Measurements from ENCODE around the gene FOXF1.
A peak's percentile ranks its signal among the peaks of the same experiment; 100 is the strongest.

The FOXF1 gene

DNA sequence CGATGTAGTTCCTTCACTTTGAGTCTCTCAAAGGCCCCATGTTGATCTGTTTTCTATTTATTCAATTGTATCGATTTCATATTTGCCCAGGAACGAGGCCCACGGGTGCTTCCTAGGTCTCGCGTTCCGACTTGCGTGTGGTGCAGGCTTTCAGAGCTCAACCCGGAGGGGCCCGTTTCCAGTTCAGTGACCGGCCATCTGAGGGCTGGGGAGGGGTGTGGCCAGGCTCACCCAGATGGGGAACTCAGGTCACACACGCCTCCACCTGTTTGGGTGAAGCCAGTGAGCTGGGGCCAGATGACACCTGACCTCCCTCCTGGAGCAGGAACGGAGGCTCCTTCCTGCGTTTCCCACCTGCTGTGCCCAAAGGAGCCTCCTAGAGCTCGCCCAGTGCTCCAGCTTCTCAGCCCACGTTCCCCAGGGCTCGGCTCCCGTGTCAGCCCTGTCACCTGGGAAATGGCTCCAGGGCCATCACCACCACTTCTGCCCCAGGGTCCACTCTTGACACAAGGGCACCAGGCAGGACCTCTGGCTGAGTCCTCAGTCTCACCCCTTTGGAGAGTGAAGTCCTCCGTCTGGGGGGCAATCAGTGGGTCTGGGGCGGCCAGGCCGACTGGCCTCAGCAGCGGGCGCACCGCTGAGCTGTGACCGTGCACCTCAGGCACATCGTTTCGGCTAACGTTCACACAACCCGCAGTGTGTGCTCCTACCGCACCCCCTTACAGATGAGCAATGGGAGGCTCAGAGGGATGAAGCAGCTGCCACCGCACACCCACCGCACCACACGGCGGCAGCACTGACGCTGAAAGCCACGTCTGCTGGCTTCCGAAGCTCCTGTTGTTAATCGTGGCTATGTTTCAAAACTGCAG, 18.0 kb downstream of the FOXF1 start:
- peaks cover 3% of the 10 kb centered on the region for H3K36me3 Mint-ChIP-seq (ENCODE audit: low read depth)
- H3K4me3 Mint-ChIP-seq, result no peak overlapping the region
- H3K9me3 Mint-ChIP-seq, result no peaks in the 10 kb centered on the region
- H3K4me1 Mint-ChIP-seq (ENCODE audit: low read depth), result no peaks in the 10 kb centered on the region
- no peaks in the 10 kb centered on the region for H3K27me3 Mint-ChIP-seq
- H3K27ac Mint-ChIP-seq, result no peak overlapping the region

DNA sequence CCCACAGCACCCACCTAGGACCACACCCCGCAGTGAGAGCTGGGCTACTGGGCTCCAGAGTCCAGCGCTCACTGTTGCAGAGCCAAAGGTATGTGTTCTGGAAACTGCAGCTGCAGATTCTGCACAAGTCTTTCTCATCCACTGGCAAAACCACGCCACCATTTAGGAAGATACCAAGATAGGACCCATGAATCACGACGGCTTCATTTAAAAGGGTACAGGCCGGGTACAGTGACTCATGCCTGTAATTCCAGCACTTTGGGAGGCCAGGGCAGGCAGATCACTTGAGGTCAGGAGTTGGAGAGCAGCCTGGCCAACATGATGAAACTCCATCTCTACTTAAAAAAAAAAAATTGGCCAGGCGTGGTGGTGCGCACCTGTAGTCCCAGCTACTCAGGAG, 18.8 kb downstream of the FOXF1 start:
- H3K9me3 Mint-ChIP-seq, result no peaks in the 10 kb centered on the region
- H3K36me3 Mint-ChIP-seq (ENCODE audit: low read depth), result peaks cover 7% of the 10 kb centered on the region
- no peak overlapping the region for H3K4me3 Mint-ChIP-seq
- no peaks in the 10 kb centered on the region for H3K27me3 Mint-ChIP-seq
- H3K27ac Mint-ChIP-seq, result no peak overlapping the region
- H3K4me1 Mint-ChIP-seq (ENCODE audit: low read depth), result no peaks in the 10 kb centered on the region

GRCh38 chr16:86530251-86531190, 20.2 kb downstream of the FOXF1 start:
- Mint-ChIP-seq H3K9me3 (no peaks in the 10 kb centered on the region), H3K27me3 (no peaks in the 10 kb centered on the region), H3K4me1 (ENCODE audit: low read depth) (no peaks in the 10 kb centered on the region), H3K4me3 (no peak overlapping the region), H3K36me3 (ENCODE audit: low read depth) (peaks cover 7% of the 10 kb centered on the region), H3K27ac (no peak overlapping the region)

DNA sequence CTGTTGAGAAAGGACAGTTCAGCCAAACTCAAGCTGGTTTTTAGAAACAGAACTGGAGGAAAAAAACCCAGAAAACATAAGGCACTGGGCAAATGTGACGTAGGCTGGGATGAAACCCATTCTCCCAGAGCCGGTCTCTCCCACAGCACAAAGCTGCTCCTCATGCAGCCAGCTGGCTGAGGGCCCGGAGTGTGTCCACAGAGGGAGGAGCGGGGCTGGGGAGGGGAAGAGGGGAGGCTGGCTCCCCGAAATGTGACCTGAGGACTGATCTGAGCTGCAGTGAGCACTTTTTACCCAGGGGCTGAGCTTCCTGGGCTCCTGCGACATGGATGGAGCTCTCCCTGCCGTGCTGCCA, 20.8 kb downstream of the FOXF1 start:
- Mint-ChIP-seq H3K4me3 (no peak overlapping the region), H3K4me1 (ENCODE audit: low read depth) (no peaks in the 10 kb centered on the region), H3K9me3 (no peaks in the 10 kb centered on the region), H3K27me3 (no peaks in the 10 kb centered on the region), H3K27ac (no peak overlapping the region), H3K36me3 (ENCODE audit: low read depth) (peaks cover 7% of the 10 kb centered on the region)

DNA sequence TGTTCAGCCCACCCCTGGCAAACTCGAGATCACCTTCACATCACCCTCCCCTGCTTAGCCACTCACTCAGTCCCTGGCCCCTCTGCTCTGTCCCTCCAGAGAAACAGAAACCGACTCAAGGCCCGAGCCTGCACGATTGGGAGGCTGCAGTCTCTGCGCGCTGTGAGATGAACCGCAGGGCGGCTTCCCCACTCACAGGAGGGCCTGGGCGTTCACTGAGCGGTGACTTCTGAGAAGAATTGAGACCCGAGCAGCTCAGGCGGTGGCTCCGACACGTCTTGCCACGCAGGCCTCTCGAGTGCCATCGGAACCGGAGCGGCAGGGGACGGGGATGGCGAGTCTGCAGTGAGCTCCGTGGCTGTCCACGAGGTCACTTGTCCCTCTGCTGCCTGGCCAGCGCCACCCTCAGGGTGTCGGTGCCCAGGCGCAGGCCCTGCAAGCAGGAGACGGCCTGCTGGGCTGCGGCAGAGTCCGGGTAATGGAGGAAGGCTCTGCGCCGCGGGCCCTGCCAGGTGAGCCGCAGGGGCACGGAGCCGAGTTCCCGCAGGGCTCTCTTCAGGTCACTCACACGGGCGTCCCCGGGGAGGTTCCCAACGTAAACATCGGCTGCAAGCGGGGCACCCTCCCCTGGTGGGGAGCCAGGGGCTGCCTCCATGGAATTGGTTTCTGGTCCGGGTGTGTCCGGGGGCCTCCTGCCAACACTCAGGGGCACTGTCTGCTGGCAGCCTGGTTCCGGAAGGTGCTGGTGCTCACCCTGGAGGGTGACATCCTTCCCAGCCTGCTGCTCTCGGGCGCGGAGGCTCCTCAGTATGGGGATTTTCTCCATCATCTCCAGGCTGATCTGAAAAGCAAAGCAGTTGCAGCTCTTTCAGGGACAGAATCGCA, 21.6 kb downstream of the FOXF1 start:
- Mint-ChIP-seq H3K27me3 (no peaks in the 10 kb centered on the region), H3K36me3 (ENCODE audit: low read depth) (peaks cover 7% of the 10 kb centered on the region), H3K4me3 (no peak overlapping the region), H3K27ac (no peak overlapping the region), H3K9me3 (no peaks in the 10 kb centered on the region), H3K4me1 (ENCODE audit: low read depth) (no peaks in the 10 kb centered on the region)

GRCh38 chr16:86532526-86532815, 22.1 kb downstream of the FOXF1 start:
- Mint-ChIP-seq H3K27ac (no peak overlapping the region), H3K36me3 (ENCODE audit: low read depth) (peaks cover 7% of the 10 kb centered on the region), H3K4me1 (ENCODE audit: low read depth) (no peaks in the 10 kb centered on the region), H3K9me3 (no peaks in the 10 kb centered on the region), H3K27me3 (no peaks in the 10 kb centered on the region), H3K4me3 (no peak overlapping the region)

GRCh38 chr16:86533076-86533475, 22.7 kb downstream of the FOXF1 start:
- Mint-ChIP-seq H3K9me3 (no peaks in the 10 kb centered on the region), H3K4me3 (no peak overlapping the region), H3K4me1 (ENCODE audit: low read depth) (no peaks in the 10 kb centered on the region), H3K36me3 (ENCODE audit: low read depth) (peaks cover 7% of the 10 kb centered on the region), H3K27me3 (no peaks in the 10 kb centered on the region), H3K27ac (no peak overlapping the region)

GRCh38 chr16:86533767-86534351, 23.5 kb downstream of the FOXF1 start:
- Mint-ChIP-seq H3K27me3 (no peaks in the 10 kb centered on the region), H3K27ac (no peak overlapping the region), H3K4me1 (ENCODE audit: low read depth) (no peaks in the 10 kb centered on the region), H3K36me3 (ENCODE audit: low read depth) (peaks cover 13% of the 10 kb centered on the region), H3K9me3 (no peaks in the 10 kb centered on the region), H3K4me3 (no peak overlapping the region)

DNA sequence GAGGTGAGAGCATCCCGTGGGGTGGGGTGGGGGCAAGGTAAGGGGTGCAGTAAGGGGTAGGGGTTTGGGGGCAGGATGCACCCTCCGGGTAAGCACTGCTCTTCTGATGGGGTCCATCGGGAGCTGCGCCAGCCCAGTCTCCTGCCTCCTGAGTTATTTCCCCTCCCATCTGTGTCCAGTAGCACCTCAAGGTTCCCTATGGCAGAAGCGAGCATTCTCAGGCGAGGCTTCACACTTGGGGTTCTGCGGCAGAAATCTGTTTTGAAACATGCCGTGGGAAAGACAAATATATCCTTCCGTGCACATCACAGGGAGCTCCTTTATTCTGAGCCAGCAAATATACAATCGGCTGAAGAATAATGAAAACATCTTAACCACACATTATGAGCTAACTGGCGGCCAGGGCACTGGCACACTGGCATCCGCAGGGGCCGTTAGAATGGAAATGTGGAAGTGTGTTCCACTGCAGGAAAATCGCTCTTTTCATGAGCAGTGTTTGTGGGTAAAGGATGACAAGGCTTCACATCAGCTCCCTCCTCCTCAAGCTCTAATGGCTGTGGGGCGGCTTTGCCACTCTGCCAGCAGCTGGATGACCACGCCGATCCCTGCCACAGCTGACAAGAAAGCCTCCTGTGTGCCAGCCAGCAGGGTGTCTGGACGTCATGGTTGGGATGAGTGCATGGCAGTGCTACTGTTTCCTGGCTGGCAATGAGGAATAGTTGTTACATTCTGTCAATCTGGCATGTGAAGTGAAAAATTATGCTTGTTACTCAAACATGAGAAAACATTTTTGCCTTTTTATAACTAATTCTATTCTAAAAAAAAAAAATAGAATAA, 24.7 kb downstream of the FOXF1 start:
- Mint-ChIP-seq H3K4me1 (ENCODE audit: low read depth) (no peaks in the 10 kb centered on the region), H3K4me3 (no peak overlapping the region)

GRCh38 chr16:86536621-86537020, 26.3 kb downstream of the FOXF1 start:
- no peaks in the 10 kb centered on the region for H3K27me3 Mint-ChIP-seq
- H3K36me3 Mint-ChIP-seq (ENCODE audit: low read depth), result peaks cover 34% of the 10 kb centered on the region

More for the DNA sequence above, 24.7 kb downstream of the FOXF1 start:
- Mint-ChIP-seq H3K9me3 (no peaks in the 10 kb centered on the region), H3K36me3 (ENCODE audit: low read depth) (peaks cover 22% of the 10 kb centered on the region), H3K27ac (no peak overlapping the region), H3K27me3 (no peaks in the 10 kb centered on the region)

DNA sequence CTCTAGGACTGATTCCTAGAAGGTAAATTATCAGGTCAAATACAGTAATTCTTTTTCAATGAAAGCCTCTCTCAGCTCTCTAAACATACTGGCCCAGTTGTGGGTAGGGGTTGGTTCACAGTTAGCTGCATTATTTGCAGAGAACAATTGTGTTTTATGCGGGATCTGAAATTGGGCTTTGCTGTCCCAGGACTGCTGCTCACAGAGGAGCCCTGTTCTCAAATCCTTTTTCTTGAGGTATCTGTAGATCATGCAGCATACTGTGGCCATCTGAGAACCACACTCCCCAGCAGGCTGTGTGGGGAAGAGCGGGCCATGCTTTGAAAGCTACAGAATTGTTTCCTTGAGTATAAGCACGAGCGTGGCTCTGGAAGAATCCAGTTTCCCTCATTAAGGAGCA, 27.2 kb downstream of the FOXF1 start:
- Mint-ChIP-seq H3K4me3 (no peak overlapping the region), H3K27ac (no peak overlapping the region), H3K9me3 (no peaks in the 10 kb centered on the region), H3K4me1 (ENCODE audit: low read depth) (no peaks in the 10 kb centered on the region), H3K36me3 (ENCODE audit: low read depth) (peaks cover 40% of the 10 kb centered on the region), H3K27me3 (no peaks in the 10 kb centered on the region)

More at GRCh38 chr16:86536621-86537020, 26.3 kb downstream of the FOXF1 start:
- no peaks in the 10 kb centered on the region for H3K4me1 Mint-ChIP-seq (ENCODE audit: low read depth)
- peak overlapping the region; percentile 45 for H3K27ac Mint-ChIP-seq
- H3K4me3 Mint-ChIP-seq, result no peak overlapping the region
- H3K9me3 Mint-ChIP-seq, result no peaks in the 10 kb centered on the region

- peaks cover 47% of the 10 kb centered on the region for H3K36me3 Mint-ChIP-seq (ENCODE audit: low read depth)
- no peak overlapping the region for H3K4me3 Mint-ChIP-seq
- no peak overlapping the region for H3K27ac Mint-ChIP-seq
- no peaks in the 10 kb centered on the region for H3K4me1 Mint-ChIP-seq (ENCODE audit: low read depth)
- H3K27me3 Mint-ChIP-seq, result no peaks in the 10 kb centered on the region
- H3K9me3 Mint-ChIP-seq, result no peaks in the 10 kb centered on the region
Measured at GRCh38 chr16:86538196-86538780, 28.0 kb downstream of the FOXF1 start.

GRCh38 chr16:86540894-86541293, 30.6 kb downstream of the FOXF1 start:
- no peaks in the 10 kb centered on the region for H3K27me3 Mint-ChIP-seq
- no peak overlapping the region for H3K4me3 Mint-ChIP-seq
- no peaks in the 10 kb centered on the region for H3K9me3 Mint-ChIP-seq
- H3K36me3 Mint-ChIP-seq (ENCODE audit: low read depth), result peaks cover 57% of the 10 kb centered on the region
- H3K4me1 Mint-ChIP-seq (ENCODE audit: low read depth), result no peaks in the 10 kb centered on the region
- H3K27ac Mint-ChIP-seq, result no peak overlapping the region
